Sigmoid colon (tissue), 7 donors: ENCODE data around the gene CALCR. TPM values are rescaled to one million over a fixed set of nuclear protein-coding genes. Genes with fewer than 3 reads are reported as not detected.
A peak's percentile ranks its signal among the peaks of the same experiment; 100 is the strongest.

Experiments used
- DNase-seq: peaks from one replicate; pipeline ENCODE4 v3.0.0-alpha.2; 2019
- H3K27ac ChIP-seq, 4 donors: fragments of 200-600 bp; sonication (generic); one replicate each; pipeline ENCODE4 v1.5.1; 2016 to 2019; ENCODE audit warnings: mild to moderate bottlenecking in 1 of 4
- H3K27me3 ChIP-seq, 3 donors: fragments of 200-600 bp; sonication (generic); one replicate each; pipeline ENCODE4 v1.5.1; 2019; ENCODE audit warnings: mild to moderate bottlenecking in 1 of 3
- H3K36me3 ChIP-seq, 4 donors: fragments of 200-600 bp; sonication (generic); one replicate each; pipeline ENCODE4 v1.5.1; 2016 to 2019
- H3K4me1 ChIP-seq, 4 donors: fragments of 200-600 bp; sonication (generic); one replicate each; pipeline ENCODE4 v1.5.1; 2017 to 2019
- H3K4me3 ChIP-seq, 4 donors: fragments of 200-600 bp; sonication (generic); one replicate each; pipeline ENCODE4 v1.5.1; 2017 to 2019; ENCODE audit warnings: mild to moderate bottlenecking in 2 of 4, moderate library complexity in 1 of 4
- H3K9me3 ChIP-seq, 4 donors: fragments of 200-600 bp in 3 of 4; sonication (generic) in 3 of 4; one replicate each; pipeline versions ENCODE4 v1.5.1 to v1.6.1; 2013 to 2019
- EP300 ChIP-seq, 4 donors: sonication (generic); formaldehyde crosslinking; IDR thresholded peaks; one replicate each; pipeline ENCODE4 v1.6.1; 2017; ENCODE audit warnings: antibody characterized with exemption in 4 of 4
- POLR2A ChIP-seq, 2 donors: fragments of 450-650 bp; IDR thresholded peaks; one replicate each; pipeline ENCODE4 v1.6.1; 2016; ENCODE audit warnings: antibody characterized with exemption in 2 of 2, mild to moderate bottlenecking in 2 of 2, moderate library complexity in 2 of 2
- POLR2AphosphoS5 ChIP-seq, 4 donors: sonication (generic); formaldehyde crosslinking; IDR thresholded peaks; one replicate each; pipeline ENCODE4 v1.6.1; 2017; ENCODE audit warnings: antibody characterized with exemption in 4 of 4
- WGBS, 2 donors: extraction: QIAGEN DNeasy Blood & Tissue Kit; methylation state at CpG; one replicate each; pipeline ENCODE4 v1.1.7; 2013; 5-methylcytosine and 5-hydroxymethylcytosine counted together
- intact Hi-C: fragments of 100-400 bp; cut with DNase I; formaldehyde crosslinking; loops from one replicate; pipeline ENCODE4 v1.15.1; 2023
- polyA plus RNA-seq, 3 donors: library from polyadenylated mRNA; stranded (reverse); fragments of 200-250 nt; gene quantifications; one replicate each; pipeline ENCODE4 v1.2.3, GENCODE V29; 2013
- total RNA-seq, 4 donors: library from RNA; depleted of rRNA; stranded (reverse); fragments of >200 nt; gene quantifications; one replicate each; pipeline ENCODE4 v1.1.0, GENCODE V29; 2016
- TF ChIP-seq, protein P1 (sequence below), 4 experiments: fragments of 450-650 bp in 3 of 4; fragments of 200-600 bp in 1 of 4; IDR thresholded peaks; one replicate each; pipeline ENCODE4 v1.5.1; 2016 to 2019; ENCODE audit warnings: antibody characterized with exemption in 4 of 4, mild to moderate bottlenecking in 3 of 4, moderate library complexity in 2 of 4
- donor health status: healthy with polysubstance abuse.
- donor health status: Bipolar disorder and iron deficiency.
- donor health status: healthy.

CALCR gene
- total and polyA plus RNA-seq, 7 donors = 0.03 TPM; not detected in 6

DNA sequence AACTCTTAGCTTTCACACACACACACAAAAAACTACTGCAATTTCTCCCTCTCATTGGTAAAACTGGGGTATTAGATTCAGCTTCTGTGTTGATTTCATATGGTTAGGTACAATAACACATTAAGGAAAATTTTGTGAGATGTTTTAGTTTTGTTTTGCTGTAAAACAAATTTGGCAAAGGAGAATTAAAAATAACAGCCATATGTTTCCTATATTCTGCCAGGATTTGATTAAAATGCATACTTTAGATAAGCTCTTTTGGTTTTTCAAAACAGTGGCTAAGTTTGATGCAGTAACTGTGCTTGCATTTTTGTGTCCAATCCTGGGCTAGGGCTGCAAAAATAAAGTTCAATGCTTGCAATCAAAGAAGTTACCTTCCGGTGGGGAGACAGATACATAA lies 126.3 kb downstream of the CALCR start:
- 61 to 62% methylated on average over 1 of the region's 1 CpG for WGBS, 2 donors

DNA sequence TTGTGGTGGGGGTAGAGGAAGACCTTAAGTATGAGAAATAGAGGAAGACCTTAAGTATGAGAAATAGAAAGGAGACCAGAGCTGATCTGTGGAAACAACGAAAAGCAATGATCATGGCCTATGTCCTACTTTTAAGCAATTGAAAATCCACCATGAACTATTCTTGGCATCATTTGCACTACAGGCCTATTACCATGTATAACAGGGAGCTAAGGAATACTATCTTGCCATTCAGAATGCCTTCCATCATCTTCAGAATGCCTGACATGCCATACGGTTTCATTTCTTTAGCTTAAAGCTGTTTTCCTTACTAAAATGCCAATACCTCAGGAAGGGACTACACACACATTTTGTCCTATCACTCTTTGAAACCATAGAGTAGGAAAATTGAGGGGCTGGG lies 127.0 kb downstream of the CALCR start:
- no peak overlapping the region for H3K4me3 ChIP-seq
- no peaks in the 10 kb centered on the region for H3K4me1 ChIP-seq
- intact Hi-C loops = no loop called here
- H3K9me3 ChIP-seq = no peaks in the 10 kb centered on the region
- no peaks in the 10 kb centered on the region for H3K27me3 ChIP-seq
- no peak overlapping the region for H3K27ac ChIP-seq
- TF ChIP-seq POLR2AphosphoS5 (IDR thresholded peaks at IDR 0.05) (no peak), POLR2A (IDR thresholded peaks at IDR 0.05) (no peak), EP300 (IDR thresholded peaks at IDR 0.05) (no peak)
- TF ChIP-seq, protein P1, sequence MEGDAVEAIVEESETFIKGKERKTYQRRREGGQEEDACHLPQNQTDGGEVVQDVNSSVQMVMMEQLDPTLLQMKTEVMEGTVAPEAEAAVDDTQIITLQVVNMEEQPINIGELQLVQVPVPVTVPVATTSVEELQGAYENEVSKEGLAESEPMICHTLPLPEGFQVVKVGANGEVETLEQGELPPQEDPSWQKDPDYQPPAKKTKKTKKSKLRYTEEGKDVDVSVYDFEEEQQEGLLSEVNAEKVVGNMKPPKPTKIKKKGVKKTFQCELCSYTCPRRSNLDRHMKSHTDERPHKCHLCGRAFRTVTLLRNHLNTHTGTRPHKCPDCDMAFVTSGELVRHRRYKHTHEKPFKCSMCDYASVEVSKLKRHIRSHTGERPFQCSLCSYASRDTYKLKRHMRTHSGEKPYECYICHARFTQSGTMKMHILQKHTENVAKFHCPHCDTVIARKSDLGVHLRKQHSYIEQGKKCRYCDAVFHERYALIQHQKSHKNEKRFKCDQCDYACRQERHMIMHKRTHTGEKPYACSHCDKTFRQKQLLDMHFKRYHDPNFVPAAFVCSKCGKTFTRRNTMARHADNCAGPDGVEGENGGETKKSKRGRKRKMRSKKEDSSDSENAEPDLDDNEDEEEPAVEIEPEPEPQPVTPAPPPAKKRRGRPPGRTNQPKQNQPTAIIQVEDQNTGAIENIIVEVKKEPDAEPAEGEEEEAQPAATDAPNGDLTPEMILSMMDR (IDR thresholded peaks at IDR 0.05) = no peak
- DNase-seq = no peak
- H3K36me3 ChIP-seq = no peaks in the 10 kb centered on the region
- WGBS, 2 donors = 68 to 84% methylated on average over 2 of the region's 2 CpGs

More for the DNA sequence above, 126.3 kb downstream of the CALCR start:
- Histone ChIP-seq H3K27me3 (no peaks in the 10 kb centered on the region), H3K4me1 (no peaks in the 10 kb centered on the region), H3K4me3 (no peak overlapping the region), H3K36me3 (no peaks in the 10 kb centered on the region), H3K27ac (no peak overlapping the region), H3K9me3 (no peaks in the 10 kb centered on the region)
- intact Hi-C loops = no loop called here
- no peak for DNase-seq
- TF ChIP-seq EP300 (IDR thresholded peaks at IDR 0.05) = no peak
- no peak for TF ChIP-seq POLR2A (IDR thresholded peaks at IDR 0.05)
- TF ChIP-seq, protein P1 (IDR thresholded peaks at IDR 0.05) = no peak
- TF ChIP-seq POLR2AphosphoS5 (IDR thresholded peaks at IDR 0.05) = no peak

- DNase-seq = no peak
- no peaks in the 10 kb centered on the region for H3K36me3 ChIP-seq
- no peak overlapping the region for H3K27ac ChIP-seq
- WGBS, 2 donors = 30 to 45% methylated on average over 6 of the region's 6 CpGs
- no peaks in the 10 kb centered on the region for H3K9me3 ChIP-seq
- no peaks in the 10 kb centered on the region for H3K4me1 ChIP-seq
- H3K27me3 ChIP-seq = no peaks in the 10 kb centered on the region
- no peak overlapping the region for H3K4me3 ChIP-seq
- no peak for TF ChIP-seq EP300 (IDR thresholded peaks at IDR 0.05)
- TF ChIP-seq, protein P1 (IDR thresholded peaks at IDR 0.05) = peak in 1 of 4 experiments; percentile 20
- intact Hi-C loops = no loop called here
Observed at GRCh38 chr7:93442478-93443224, 131.9 kb downstream of the CALCR start.

DNA sequence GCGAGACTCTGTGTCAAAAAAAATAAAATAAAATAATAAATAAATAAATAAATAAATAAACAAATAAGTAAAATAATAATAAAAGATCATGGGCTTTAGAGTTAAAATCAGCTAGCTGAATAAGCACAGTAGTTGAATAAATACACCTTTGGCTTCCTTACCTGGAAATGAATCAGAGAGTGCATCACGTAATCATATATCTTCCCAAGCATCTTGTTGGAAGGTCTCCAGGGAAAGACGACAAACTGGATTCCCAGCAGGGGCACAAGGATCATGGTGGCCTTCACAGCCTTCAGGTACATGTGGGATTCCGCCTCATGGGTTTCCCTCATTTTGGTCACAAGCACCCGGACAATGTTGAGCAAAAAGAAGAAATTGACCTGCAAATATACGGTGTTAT lies 138.7 kb downstream of the CALCR start:
- H3K4me1 ChIP-seq = no peaks in the 10 kb centered on the region
- no peak overlapping the region for H3K4me3 ChIP-seq
- 93 to 96% methylated on average over 6 of the region's 6 CpGs for WGBS, 2 donors
- no peak for DNase-seq
- TF ChIP-seq POLR2AphosphoS5 (IDR thresholded peaks at IDR 0.05) (no peak), EP300 (IDR thresholded peaks at IDR 0.05) (no peak), POLR2A (IDR thresholded peaks at IDR 0.05) (no peak)
- TF ChIP-seq, protein P1 (IDR thresholded peaks at IDR 0.05) = no peak
- H3K36me3 ChIP-seq = no peaks in the 10 kb centered on the region
- no peak overlapping the region for H3K27ac ChIP-seq
- H3K27me3 ChIP-seq = no peaks in the 10 kb centered on the region
- intact Hi-C loops = no loop called here
- no peaks in the 10 kb centered on the region for H3K9me3 ChIP-seq

DNA sequence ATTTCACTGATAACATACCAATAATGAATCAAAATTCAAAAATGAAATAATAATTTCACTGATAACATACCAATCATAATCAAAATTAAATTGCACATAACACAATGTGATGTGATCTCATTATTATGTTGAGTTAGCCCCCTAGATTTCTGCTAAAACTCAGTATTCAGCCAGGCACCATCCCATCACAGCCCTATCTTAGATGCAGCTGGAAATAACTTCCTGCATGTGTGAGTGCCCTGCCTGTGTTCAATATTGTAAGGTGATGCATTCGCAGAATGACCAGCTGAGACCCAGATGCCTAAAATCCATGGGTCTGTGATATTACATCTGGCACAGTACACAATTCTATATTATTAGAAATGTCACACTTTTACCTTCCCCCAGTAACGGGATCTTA lies 142.4 kb downstream of the CALCR start:
- no peaks in the 10 kb centered on the region for H3K9me3 ChIP-seq
- no peak overlapping the region for H3K4me3 ChIP-seq
- H3K27me3 ChIP-seq = no peaks in the 10 kb centered on the region
- no peaks in the 10 kb centered on the region for H3K4me1 ChIP-seq
- 89 to 90% methylated on average over 2 of the region's 2 CpGs for WGBS, 2 donors
- H3K36me3 ChIP-seq = no peaks in the 10 kb centered on the region
- no peak overlapping the region for H3K27ac ChIP-seq
- DNase-seq = no peak
- intact Hi-C loops = no loop called here
- TF ChIP-seq POLR2AphosphoS5 (IDR thresholded peaks at IDR 0.05) = no peak
- TF ChIP-seq EP300 (IDR thresholded peaks at IDR 0.05) = no peak
- no peak for TF ChIP-seq POLR2A (IDR thresholded peaks at IDR 0.05)
- TF ChIP-seq, protein P1 (IDR thresholded peaks at IDR 0.05) = no peak
